HG02588 (cell line): Measurements from ENCODE around the gene XRN2.

ENCODE experiments used
- ATAC-seq: cut with Tn5 transposase; IDR thresholded peaks from one replicate; pipeline ENCODE4 v1.9.1; 2021; ENCODE audit warnings: mild to moderate bottlenecking, moderate library complexity; ENCODE audit not compliant: unreplicated experiment

The XRN2 gene

GRCh38 chr20:21291026-21291425 is 12.1 kb upstream of the XRN2 start:
- no peak for ATAC-seq

- no peak for ATAC-seq
Measured at GRCh38 chr20:21294755-21295154, 8.4 kb upstream of the XRN2 start.

DNA sequence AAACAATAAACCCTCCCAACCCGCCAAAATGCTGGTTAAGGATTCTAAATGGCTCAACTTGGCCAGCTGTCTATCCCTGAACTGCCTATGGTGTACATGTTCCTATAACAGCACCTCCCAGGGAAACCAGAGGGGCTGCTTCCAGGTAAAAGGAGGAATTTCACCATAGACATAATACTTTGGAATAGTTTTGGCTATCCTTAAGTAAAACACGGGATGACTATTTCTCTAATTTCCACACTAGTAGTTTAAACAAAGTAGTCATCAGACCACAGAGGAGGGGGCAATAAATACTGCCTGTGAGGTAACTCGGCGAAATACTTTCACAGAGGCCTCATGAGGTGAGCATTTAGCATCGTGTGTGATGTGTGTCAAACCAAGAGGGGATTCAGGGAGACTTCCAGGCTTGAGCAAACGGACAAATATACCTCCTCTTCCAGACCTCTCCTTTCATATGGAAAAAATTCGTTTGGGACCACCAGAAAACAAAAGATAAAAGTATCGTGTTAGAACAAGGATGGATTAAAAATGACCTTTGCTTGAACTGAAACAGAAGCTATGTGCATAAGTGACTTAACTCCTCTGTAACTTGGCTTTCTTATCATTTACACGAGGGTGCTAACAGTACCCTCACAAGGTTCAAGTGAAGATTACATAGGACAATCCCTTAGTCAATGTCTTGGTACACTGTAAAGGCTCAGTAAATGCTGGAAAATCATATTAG is 1.0 kb upstream of the XRN2 start:
- no peak for ATAC-seq

GRCh38 chr20:21302664-21303060 is 469 bp upstream of the XRN2 start:
- ATAC-seq: no peak

DNA sequence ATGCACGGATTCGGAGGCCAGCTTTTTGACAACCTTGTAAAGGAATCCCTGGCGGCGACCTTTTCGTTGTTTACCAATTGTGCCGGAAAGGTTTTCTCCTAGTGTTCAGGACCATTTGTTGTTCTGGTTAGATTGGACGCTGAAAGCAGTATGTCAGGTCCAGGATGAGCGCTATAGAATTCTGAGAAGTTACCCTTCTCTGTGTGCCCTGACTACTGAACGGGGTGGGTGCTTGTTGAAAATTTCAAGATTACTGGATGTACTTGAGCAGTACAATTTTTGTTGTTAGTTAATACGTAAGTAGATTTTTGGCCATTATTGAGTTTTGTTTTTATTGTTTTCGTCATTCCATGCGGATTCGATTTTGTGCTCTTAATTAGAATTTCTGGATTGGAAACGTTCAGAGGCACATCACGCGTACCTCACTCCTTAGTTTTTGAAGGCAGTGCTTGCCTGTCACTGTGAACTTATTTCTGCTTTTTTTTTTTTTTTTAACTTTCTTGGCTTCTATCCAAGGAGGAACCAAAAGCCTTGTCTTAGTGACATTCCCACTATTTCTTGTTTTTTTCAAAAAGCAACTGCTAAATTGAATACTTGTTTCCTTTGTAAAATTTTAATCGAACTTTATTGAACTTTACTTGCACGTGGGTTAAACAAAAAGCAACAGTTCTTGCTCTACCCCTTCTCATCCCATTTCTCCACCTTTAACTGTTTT is 898 bp downstream of the XRN2 start:
- ATAC-seq: peak; percentile 4

- ATAC-seq: no peak
Measured at GRCh38 chr20:21308340-21308739, 5.2 kb downstream of the XRN2 start.

DNA sequence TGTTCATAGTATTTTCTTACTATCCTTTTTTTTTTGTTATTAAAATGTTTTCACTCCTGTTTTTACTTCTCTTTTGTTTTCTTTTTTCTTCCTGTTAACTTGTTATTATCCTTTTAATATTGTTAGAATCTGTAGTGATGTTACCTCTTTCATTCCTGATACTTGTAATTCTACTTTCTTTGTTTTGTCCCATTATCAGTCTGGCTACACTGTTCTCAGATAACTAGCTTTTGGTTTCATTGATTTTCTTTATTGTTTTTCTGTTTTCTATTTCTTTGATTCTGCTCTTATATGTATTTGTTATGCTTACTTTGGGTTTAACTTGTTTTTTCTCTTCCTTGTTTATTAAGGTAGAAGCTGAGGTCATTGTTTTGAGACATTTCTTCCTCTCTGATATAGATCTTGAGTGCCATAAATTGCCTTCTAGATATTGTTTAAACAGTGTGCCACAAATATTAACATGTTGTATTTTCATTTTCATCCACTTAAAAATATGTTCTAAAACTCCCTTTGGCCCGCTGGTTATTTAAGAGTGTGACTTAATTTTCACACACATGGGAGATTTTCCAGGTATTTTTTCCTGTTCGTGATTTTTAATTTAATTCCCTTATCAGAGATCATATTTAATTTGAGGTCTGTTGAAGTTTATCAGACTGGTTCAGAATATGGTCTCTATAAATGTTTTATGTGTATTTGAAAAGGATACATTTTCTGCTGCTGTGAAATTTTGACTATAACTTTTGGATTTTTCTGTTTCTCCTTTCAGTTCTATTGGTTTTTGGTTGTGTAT is 6.7 kb downstream of the XRN2 start:
- ATAC-seq: no peak

- ATAC-seq: no peak
Measured at GRCh38 chr20:21312813-21313474, 9.8 kb downstream of the XRN2 start.

DNA sequence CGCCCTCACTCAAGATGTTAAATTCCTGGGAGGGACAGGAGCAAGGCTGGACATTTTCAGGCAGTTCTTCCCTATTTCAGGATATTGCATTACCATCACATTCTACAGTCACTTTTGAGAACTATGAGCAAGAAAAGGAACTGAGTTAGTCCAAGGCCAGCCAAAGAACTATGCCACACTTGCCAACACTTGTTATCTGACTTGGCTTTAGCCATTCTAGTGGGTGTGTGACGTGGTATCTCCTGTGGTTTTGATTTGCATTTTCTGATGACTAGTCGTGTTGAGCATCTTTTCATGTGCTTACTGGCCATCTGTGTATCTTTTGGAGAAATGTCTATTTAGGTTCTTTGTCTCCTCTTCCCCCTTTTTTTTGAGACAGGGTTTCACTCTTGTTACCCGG is 12.0 kb downstream of the XRN2 start:
- ATAC-seq: no peak

GRCh38 chr20:21322083-21322710 is 19.1 kb downstream of the XRN2 start:
- ATAC-seq: no peak

DNA sequence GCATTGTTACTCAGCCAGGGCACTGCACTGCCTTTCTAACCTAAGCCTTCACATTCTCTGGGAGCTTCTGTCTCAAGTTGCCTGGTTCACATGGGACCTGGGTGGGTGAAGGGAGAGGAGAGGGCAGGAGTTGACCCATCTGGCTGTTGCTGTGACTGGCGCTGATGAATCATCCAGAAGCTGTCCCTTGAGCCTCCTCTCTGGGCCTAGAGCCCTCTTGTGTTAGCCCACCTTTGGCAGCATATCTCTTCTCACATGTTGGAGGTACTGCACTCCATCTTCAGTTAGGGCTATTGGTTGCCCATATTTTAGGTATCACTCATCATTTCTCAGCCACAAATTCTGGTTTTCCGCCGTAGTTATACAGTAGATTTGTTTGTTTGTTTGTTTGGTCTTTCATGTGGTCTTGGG is 19.8 kb downstream of the XRN2 start:
- no peak for ATAC-seq

GRCh38 chr20:21323640-21324039 is 20.5 kb downstream of the XRN2 start:
- ATAC-seq: no peak

DNA sequence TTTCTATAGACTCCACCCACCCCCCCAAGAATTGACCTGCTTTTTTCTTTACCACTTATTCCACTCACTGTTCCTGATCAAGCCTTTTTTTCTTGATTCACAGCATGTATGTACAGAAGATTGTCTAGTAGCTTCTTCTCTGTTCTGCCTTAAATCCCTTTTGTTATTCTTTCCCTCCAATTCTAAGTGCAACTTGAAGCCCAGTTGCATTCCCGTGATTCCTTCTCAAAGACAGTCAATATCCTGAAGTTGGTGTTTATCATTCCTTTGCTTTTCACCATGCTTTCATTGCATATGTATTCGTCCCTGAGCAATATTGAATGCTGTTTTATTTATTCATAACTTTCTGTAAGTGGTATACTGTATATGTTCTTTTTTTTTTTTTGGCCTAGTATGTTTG is 21.0 kb downstream of the XRN2 start:
- no peak for ATAC-seq

DNA sequence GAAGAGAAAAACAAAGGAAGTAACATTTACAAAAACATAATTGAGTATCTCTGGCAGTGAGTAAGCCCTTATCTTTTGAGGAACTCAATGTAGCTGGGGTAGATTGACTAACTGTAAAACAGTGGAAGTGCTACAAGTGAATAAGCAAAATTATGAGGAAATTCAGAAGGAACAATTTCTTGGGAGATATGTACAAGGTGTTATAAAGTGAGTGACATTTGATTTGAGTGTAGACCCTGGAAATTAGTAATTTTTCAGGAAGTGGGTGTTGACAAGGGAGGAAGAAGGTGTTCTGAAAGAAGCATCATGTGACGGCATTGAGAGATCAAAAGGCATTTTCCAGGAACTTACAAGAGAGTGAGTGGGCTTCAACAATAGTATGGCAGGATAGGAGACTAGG is 22.2 kb downstream of the XRN2 start:
- no peak for ATAC-seq

- ATAC-seq: no peak
Measured at GRCh38 chr20:21326700-21327099, 23.6 kb downstream of the XRN2 start.

DNA sequence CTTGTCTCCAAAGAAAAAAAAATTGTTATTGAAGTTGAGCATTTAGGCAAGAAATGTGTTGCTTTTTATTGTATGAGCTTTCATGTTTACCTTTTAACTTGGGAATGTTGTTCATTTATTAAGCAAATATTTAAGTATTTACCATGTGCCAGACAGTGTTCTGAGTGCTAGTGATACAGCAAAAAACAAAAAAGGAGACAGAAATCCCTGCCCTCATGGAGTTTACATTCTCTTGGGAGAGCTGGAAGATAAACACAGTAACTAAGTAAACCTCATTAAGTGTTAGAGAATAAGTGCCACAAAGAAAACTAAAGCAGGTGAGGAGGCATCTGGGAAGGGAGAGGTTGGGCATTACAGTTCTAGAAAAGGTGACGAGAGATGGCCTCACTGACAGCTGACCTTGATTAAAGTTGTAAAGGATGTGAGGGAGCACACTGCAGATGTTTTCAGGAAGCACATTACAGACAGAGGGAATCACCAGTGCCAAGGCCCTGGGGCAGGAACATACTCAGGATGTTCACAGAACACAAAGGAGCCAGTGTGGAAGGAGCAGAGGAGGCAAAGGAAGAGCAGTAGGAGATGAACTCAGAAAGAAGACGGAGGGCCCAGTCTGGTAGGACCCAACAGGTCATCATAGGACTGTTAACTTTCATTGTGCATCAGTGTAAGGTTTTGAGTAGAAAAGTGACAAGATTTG is 33.5 kb downstream of the XRN2 start:
- no peak for ATAC-seq

- no peak for ATAC-seq
Measured at GRCh38 chr20:21338291-21338690, 35.2 kb downstream of the XRN2 start.

GRCh38 chr20:21339499-21339898 is 36.4 kb downstream of the XRN2 start:
- ATAC-seq: no peak

GRCh38 chr20:21340991-21341697 is 38.0 kb downstream of the XRN2 start:
- no peak for ATAC-seq
